Keratinocyte (primary cell): ENCODE data around the gene PRIMA1.

Source experiments
- CTCF ChIP-seq, 3 experiments: IDR thresholded peaks in 1 of 3; conservative IDR thresholded peaks in 1 of 3; optimal IDR thresholded peaks in 1 of 3; 2 replicates in 2 of 3; 3 replicates in 1 of 3; pipeline versions ENCODE3 to v1.5.1; 2011; ENCODE audit warnings: low read length in 3 of 3, mild to moderate bottlenecking in 3 of 3, moderate library complexity in 2 of 3, control low read depth in 1 of 3, inconsistent platforms in 1 of 3; ENCODE audit not compliant: insufficient read depth in 2 of 3; ENCODE audit errors: extremely low read depth in 1 of 3
- EZH2 ChIP-seq: IDR thresholded peaks from one replicate; pipeline ENCODE4 v1.6.1; 2012; ENCODE audit warnings: inconsistent platforms, mild to moderate bottlenecking, low read length, moderate library complexity

- TF ChIP-seq CTCF (optimal IDR thresholded peaks at IDR 0.05 in 1 of 3, IDR thresholded peaks at IDR 0.05 in 1 of 3, conservative IDR thresholded peaks at IDR 0.05 in 1 of 3; ENCODE audit: extremely low read depth in 1 of 3, insufficient read depth in 2 of 3, low read length in 3 of 3) (no peak), EZH2 (no peak)
Measured at GRCh38 chr14:93780813-93781400, 7.4 kb downstream of the PRIMA1 start.
